Smooth muscle cell (in vitro differentiated cells): ENCODE measurements around the gene NAPG. TPM values are rescaled to one million over a fixed set of nuclear protein-coding genes. Genes with fewer than 3 reads are reported as not detected.

Experiments
- DNase-seq: peaks from one replicate; lab custom pipeline; 2025; ENCODE audit not compliant: unreplicated experiment; lab: John Stamatoyannopoulos, UW
- H2AFZ ChIP-seq: fragments of 200-600 bp; sonication (generic); 2 replicates; pipeline ENCODE4 v1.6.0; 2016; ENCODE audit warnings: antibody characterized with exemption, low read depth, mild to moderate bottlenecking
- H3F3A ChIP-seq: fragments of 200-600 bp; sonication (generic); 2 replicates; pipeline ENCODE4 v1.6.0; 2017; ENCODE audit warnings: antibody characterized with exemption, low read depth
- H3K27ac ChIP-seq: fragments of 200-600 bp; sonication (generic); 2 replicates; pipeline ENCODE4 v1.5.1; 2016; ENCODE audit warnings: low read depth, mild to moderate bottlenecking
- H3K27me3 ChIP-seq: fragments of 200-600 bp; sonication (generic); 2 replicates; pipeline ENCODE4 v1.6.1; 2016; ENCODE audit warnings: low read depth, mild to moderate bottlenecking
- H3K36me3 ChIP-seq: fragments of 200-600 bp; sonication (generic); 2 replicates; pipeline ENCODE4 v1.5.1; 2016; ENCODE audit warnings: low read depth
- H3K4me1 ChIP-seq: fragments of 200-600 bp; sonication (generic); 2 replicates; pipeline ENCODE4 v1.5.1; 2016; ENCODE audit warnings: low read depth
- H3K4me2 ChIP-seq: fragments of 200-600 bp; sonication (generic); 2 replicates; pipeline ENCODE4 v1.6.0; 2016; ENCODE audit warnings: mild to moderate bottlenecking
- H3K4me3 ChIP-seq: fragments of 200-600 bp; sonication (generic); 2 replicates; pipeline ENCODE4 v1.5.1; 2016; ENCODE audit warnings: mild to moderate bottlenecking
- H3K79me2 ChIP-seq: fragments of 200-600 bp; sonication (generic); 2 replicates; pipeline ENCODE4 v1.6.0; 2016; ENCODE audit warnings: low read depth, mild to moderate bottlenecking
- H3K9ac ChIP-seq: fragments of 200-600 bp; sonication (generic); 2 replicates; pipeline ENCODE4 v1.6.0; 2016; ENCODE audit warnings: low read depth
- H3K9me3 ChIP-seq: fragments of 200-600 bp; sonication (generic); replicated peaks from 2 replicates; pipeline ENCODE4 v1.5.1; 2016; ENCODE audit warnings: low read depth
- H4K20me1 ChIP-seq: fragments of 200-600 bp; sonication (generic); 2 replicates; pipeline ENCODE4 v1.6.0; 2016; ENCODE audit warnings: low read depth
- WGBS: methylation state at CpG from one replicate; pipeline ENCODE4 v1.1.7; 2016; ENCODE audit warnings: low lambda C conversion rate; 5-methylcytosine and 5-hydroxymethylcytosine counted together
- polyA plus RNA-seq: library from polyadenylated mRNA; unstranded; fragments of >200 nt; fragmentation: Nextera tagmentation; extraction: Ambion mirVana; gene quantifications from 2 replicates; pipeline ENCODE4 v1.2.1, GENCODE V29; 2016
- total RNA-seq: library from RNA; depleted of rRNA; stranded (reverse); fragments of >200 nt; gene quantifications from 2 replicates; pipeline ENCODE4 v1.2.3, GENCODE V29; 2014
- TF ChIP-seq, protein P1 (sequence below): fragments of 200-600 bp; sonication (generic); IDR thresholded peaks from 2 replicates; pipeline ENCODE4 v1.5.1; 2017; ENCODE audit warnings: borderline replicate concordance, mild to moderate bottlenecking, antibody characterized with exemption; ENCODE audit not compliant: insufficient read depth, poor library complexity, severe bottlenecking

The NAPG gene
- total and polyA plus RNA-seq, 2 experiments from 2014 or later, result 30.2 to 57.4 TPM

DNA sequence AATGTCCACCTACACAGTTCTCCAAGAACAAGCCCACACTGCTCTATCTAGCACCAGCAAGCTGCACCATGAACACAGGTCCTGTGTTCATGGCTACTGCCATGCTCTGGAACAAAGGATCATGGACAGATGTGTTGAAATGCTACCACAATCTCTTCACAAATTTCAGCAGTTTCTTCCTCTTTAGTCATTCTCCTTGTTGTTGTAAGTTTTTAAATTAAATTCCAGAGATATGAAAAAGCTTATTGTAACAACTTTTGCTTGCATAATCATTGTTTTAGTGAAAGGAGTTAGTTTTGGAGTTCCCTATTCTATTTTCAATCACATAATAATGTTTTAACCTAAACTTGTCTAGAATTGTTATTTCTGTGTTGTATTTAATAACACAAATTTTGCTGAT lies 17.2 kb upstream of the NAPG start:
- no peaks in the 10 kb centered on the region for H3K79me2 ChIP-seq
- no peaks in the 10 kb centered on the region for H3K4me1 ChIP-seq
- H2AFZ ChIP-seq, result no peak overlapping the region
- H3K4me2 ChIP-seq, result no peak overlapping the region
- no peak overlapping the region for H3K4me3 ChIP-seq
- H3K27ac ChIP-seq, result no peak overlapping the region
- no peak overlapping the region for H3K9ac ChIP-seq
- no peaks in the 10 kb centered on the region for H4K20me1 ChIP-seq
- H3F3A ChIP-seq, result no peaks in the 10 kb centered on the region
- H3K36me3 ChIP-seq, result no peaks in the 10 kb centered on the region
- peaks cover 8% of the 10 kb centered on the region for H3K9me3 ChIP-seq
- no peaks in the 10 kb centered on the region for H3K27me3 ChIP-seq
- TF ChIP-seq, protein P1, sequence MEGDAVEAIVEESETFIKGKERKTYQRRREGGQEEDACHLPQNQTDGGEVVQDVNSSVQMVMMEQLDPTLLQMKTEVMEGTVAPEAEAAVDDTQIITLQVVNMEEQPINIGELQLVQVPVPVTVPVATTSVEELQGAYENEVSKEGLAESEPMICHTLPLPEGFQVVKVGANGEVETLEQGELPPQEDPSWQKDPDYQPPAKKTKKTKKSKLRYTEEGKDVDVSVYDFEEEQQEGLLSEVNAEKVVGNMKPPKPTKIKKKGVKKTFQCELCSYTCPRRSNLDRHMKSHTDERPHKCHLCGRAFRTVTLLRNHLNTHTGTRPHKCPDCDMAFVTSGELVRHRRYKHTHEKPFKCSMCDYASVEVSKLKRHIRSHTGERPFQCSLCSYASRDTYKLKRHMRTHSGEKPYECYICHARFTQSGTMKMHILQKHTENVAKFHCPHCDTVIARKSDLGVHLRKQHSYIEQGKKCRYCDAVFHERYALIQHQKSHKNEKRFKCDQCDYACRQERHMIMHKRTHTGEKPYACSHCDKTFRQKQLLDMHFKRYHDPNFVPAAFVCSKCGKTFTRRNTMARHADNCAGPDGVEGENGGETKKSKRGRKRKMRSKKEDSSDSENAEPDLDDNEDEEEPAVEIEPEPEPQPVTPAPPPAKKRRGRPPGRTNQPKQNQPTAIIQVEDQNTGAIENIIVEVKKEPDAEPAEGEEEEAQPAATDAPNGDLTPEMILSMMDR, result no peak
- no peak for DNase-seq

DNA sequence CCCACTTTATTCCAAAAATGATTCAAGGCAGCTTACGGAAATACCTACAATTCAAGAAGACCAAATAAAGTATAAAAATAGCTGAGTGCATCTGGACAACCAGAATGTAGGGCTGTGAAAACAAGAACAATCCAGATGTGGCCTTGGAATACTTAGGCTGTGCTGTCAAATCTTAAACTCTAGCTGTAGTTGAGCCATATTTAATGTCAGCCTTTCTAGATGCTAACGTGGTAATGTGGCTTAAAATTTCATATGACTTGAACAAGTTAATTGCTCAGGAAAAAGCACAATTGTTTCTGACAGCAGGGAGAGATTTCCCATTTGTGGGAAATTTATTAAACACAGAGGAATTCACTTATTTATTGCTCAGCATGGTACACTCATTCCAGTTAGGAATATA lies 14.6 kb upstream of the NAPG start:
- no peak overlapping the region for H3K4me3 ChIP-seq
- no peaks in the 10 kb centered on the region for H3K79me2 ChIP-seq
- TF ChIP-seq, protein P1, result no peak
- no peaks in the 10 kb centered on the region for H3K36me3 ChIP-seq
- peaks cover 8% of the 10 kb centered on the region for H3K9me3 ChIP-seq
- H4K20me1 ChIP-seq, result no peaks in the 10 kb centered on the region
- 87% methylated on average over 2 of the region's 2 CpGs for WGBS
- H3F3A ChIP-seq, result no peaks in the 10 kb centered on the region
- no peaks in the 10 kb centered on the region for H3K27me3 ChIP-seq
- H3K9ac ChIP-seq, result no peak overlapping the region
- H3K4me1 ChIP-seq, result no peaks in the 10 kb centered on the region
- no peak overlapping the region for H3K4me2 ChIP-seq
- no peak overlapping the region for H3K27ac ChIP-seq
- DNase-seq, result no peak
- no peak overlapping the region for H2AFZ ChIP-seq

DNA sequence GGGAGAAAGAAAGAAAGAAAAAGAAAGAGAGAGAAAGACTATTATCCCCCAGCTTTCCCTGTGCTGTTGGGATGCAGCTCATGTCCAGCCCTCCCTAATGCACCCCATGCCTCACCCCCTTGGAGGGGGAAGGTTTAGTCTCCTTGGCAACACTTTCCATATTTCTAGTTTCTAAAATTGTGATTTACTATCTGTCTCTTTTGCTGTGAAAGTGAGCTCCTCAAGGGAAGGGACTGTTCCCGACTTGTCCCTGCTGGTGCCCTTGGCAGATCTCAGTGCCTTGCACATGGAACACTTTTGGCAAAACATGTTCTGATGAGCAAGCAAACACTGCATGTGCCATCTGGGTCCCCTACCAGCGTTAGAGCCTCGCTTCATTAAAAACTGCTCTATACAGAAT lies 11.7 kb upstream of the NAPG start:
- WGBS, result 82% methylated on average over 3 of the region's 3 CpGs
- no peak for DNase-seq
- Histone ChIP-seq H3K36me3 (no peaks in the 10 kb centered on the region), H3K4me3 (no peak overlapping the region), H3K27ac (no peak overlapping the region), H3K4me1 (no peaks in the 10 kb centered on the region), H4K20me1 (no peaks in the 10 kb centered on the region), H3F3A (peaks cover 3% of the 10 kb centered on the region), H3K9me3 (no peaks in the 10 kb centered on the region), H3K79me2 (no peaks in the 10 kb centered on the region), H3K4me2 (no peak overlapping the region), H3K9ac (no peak overlapping the region), H3K27me3 (no peaks in the 10 kb centered on the region), H2AFZ (no peak overlapping the region)
- TF ChIP-seq, protein P1, result no peak

DNA sequence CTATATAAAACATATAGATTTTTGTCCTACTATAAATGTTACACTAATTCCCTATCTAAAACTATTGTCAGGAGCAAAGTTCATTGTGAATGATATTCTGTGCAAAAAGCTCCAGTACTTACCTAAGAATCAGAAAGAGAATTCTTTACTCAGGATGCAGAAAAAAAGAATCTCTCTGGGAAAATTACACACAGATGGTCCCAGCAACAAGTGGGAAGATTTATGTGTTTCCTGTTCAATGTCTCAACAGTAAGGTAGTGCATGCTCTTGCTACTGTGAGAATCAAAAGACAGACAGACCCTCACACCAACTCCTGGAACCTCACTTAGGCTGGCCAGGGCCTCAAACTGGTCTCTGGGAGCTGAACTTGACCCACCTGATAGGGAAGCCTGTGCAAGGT lies 11.2 kb upstream of the NAPG start:
- TF ChIP-seq, protein P1, result no peak
- DNase-seq, result no peak
- H3K4me2 ChIP-seq, result no peak overlapping the region

More for the DNA sequence above, 11.2 kb upstream of the NAPG start:
- Histone ChIP-seq H3K27me3 (no peaks in the 10 kb centered on the region), H2AFZ (no peak overlapping the region), H3K4me1 (no peaks in the 10 kb centered on the region), H3K4me3 (no peak overlapping the region), H3F3A (peaks cover 3% of the 10 kb centered on the region), H3K79me2 (no peaks in the 10 kb centered on the region), H4K20me1 (no peaks in the 10 kb centered on the region), H3K36me3 (no peaks in the 10 kb centered on the region), H3K27ac (no peak overlapping the region), H3K9me3 (no peaks in the 10 kb centered on the region), H3K9ac (no peak overlapping the region)
